Measurements from ENCODE around the gene G6PC3.
A peak's percentile ranks its signal among the peaks of the same experiment; 100 is the strongest.

Gene G6PC3

DNA sequence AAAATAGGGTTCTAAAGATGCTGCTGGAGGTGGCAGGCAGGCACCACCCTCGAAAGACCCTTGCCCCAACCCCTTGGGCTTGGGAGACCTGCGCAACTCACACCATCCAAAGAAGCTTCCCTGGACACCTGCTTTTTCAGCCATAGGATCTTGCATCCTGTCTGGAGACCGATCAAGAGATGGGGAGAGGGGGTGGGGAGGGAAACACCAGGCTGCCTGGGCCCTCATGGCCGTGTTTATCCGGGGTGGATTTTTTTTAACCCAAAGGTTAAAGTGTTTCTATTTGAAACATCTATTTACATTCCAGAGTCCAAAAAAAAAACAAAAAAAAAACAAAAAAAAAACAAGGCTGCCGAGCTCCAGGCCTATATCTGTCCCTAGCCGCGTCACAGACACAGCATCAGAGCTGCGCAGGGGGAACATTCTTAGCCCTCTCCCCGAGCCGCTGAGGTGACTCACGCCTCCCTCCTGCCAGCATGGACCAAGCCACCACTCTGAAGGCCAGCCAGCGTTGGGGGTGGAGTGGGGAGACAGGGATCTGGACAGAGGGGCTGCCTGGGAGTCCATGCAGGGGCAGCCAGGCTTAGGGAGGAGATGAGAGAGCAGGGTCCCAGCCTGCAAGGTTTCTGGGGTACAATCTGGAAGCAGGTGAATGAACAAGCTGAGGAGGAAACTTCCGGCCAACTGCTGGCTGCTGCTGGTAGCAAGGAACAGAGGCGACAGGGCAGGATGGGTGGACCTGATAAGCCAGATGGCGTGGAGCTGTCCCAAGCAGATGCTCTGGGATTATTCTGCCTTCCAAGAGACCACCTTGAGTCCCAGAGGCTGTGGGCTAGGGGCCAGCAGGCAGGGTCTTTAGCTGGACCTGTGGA lies 38.1 kb downstream of the G6PC3 start:
- Histone ChIP-seq H3K9ac (ENCODE audit: low read length) (peak overlapping the region; percentile 32), H3K27ac (ENCODE audit: low read depth, low read length) (peak overlapping the region; percentile 89), H3K4me3 (ENCODE audit: low read length) (peak overlapping the region; percentile 53)

DNA sequence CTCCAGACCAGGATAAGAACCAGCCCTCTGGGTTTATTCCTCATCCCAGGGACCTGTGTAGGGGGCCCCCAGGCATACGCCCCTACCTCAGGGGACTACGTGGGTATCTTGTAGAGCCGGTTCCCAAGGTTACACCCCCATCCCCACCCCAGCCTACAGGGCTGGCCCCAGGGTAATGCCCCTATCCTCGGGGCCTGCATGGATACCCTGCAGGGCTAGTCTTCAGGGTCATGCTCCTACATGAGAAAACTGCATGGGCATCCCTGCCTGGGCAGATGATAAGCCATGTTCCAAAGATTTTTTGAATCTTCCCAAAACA lies 38.7 kb downstream of the G6PC3 start:
- H3K27me3 ChIP-seq (ENCODE audit: control insufficient read depth, insufficient read depth, low read length): no peaks in the 10 kb centered on the region
- peaks cover 49% of the 10 kb centered on the region for H3K4me1 ChIP-seq (ENCODE audit: control insufficient read depth, insufficient read depth, low read length)
- no peak overlapping the region for H3K9ac ChIP-seq (ENCODE audit: low read length)
- H3K36me3 ChIP-seq (ENCODE audit: control insufficient read depth, insufficient read depth, low read length): no peaks in the 10 kb centered on the region
- H3K27ac ChIP-seq (ENCODE audit: low read depth, low read length): peak overlapping the region; percentile 89
- H3K4me3 ChIP-seq (ENCODE audit: low read length): peak overlapping the region; percentile 47

More for the DNA sequence above, 38.1 kb downstream of the G6PC3 start:
- H3K27me3 ChIP-seq (ENCODE audit: control insufficient read depth, insufficient read depth, low read length): no peaks in the 10 kb centered on the region
- no peaks in the 10 kb centered on the region for H3K36me3 ChIP-seq (ENCODE audit: control insufficient read depth, insufficient read depth, low read length)
- peaks cover 49% of the 10 kb centered on the region for H3K4me1 ChIP-seq (ENCODE audit: control insufficient read depth, insufficient read depth, low read length)

GRCh38 chr17:44110011-44110686 lies 39.6 kb downstream of the G6PC3 start:
- Histone ChIP-seq H3K4me1 (ENCODE audit: control insufficient read depth, insufficient read depth, low read length) (peaks cover 47% of the 10 kb centered on the region), H3K36me3 (ENCODE audit: control insufficient read depth, insufficient read depth, low read length) (peaks cover 3% of the 10 kb centered on the region), H3K9ac (ENCODE audit: low read length) (no peak overlapping the region), H3K27me3 (ENCODE audit: control insufficient read depth, insufficient read depth, low read length) (no peaks in the 10 kb centered on the region), H3K27ac (ENCODE audit: low read depth, low read length) (peak overlapping the region; percentile 72), H3K4me3 (ENCODE audit: low read length) (peak overlapping the region; percentile 55)

DNA sequence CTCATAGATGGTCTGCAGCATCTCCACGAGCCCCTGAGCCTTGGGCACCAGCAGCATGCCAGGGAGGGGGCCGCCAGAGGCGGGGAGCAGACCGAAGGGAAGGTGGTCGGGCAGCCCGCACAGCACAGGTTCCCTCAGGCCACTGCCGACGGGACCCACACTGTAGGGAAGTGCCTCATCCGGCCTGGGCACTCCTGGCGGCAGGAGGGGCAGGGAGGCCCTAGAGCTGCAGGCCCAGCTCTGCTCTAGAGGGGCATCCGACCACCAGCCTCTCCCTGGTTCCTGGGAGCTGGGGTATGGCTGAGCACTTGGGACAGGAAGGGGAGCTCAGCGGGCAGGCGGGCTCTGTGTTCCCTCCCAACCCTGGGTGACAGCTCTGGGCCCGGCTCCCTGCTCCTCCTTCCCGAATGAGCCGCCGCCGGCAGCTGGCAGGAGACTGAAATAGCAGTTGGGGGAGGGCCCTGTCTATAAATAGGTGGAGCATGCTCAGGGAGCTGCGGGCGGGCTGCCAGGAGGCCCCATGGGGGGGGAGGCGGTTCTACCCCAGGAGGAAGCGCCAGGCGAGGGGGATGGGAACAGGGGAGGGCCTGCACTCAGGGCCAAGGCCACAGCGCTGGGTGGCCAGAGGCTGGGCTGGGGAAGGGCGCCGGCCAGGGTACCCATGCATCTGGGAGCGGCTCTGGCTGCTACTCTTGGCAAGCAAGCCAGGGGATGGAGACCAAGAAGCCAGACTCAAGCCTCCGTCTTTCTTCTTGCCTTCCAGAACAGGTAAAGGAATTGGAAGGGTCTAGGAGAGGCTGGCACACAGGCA lies 40.5 kb downstream of the G6PC3 start:
- H3K36me3 ChIP-seq (ENCODE audit: control insufficient read depth, insufficient read depth, low read length): peaks cover 3% of the 10 kb centered on the region
- H3K27ac ChIP-seq (ENCODE audit: low read depth, low read length): peak overlapping the region; percentile 72
- H3K9ac ChIP-seq (ENCODE audit: low read length): no peak overlapping the region
- H3K27me3 ChIP-seq (ENCODE audit: control insufficient read depth, insufficient read depth, low read length): no peaks in the 10 kb centered on the region
- H3K4me1 ChIP-seq (ENCODE audit: control insufficient read depth, insufficient read depth, low read length): peaks cover 43% of the 10 kb centered on the region
- peak overlapping the region; percentile 55 for H3K4me3 ChIP-seq (ENCODE audit: low read length)

DNA sequence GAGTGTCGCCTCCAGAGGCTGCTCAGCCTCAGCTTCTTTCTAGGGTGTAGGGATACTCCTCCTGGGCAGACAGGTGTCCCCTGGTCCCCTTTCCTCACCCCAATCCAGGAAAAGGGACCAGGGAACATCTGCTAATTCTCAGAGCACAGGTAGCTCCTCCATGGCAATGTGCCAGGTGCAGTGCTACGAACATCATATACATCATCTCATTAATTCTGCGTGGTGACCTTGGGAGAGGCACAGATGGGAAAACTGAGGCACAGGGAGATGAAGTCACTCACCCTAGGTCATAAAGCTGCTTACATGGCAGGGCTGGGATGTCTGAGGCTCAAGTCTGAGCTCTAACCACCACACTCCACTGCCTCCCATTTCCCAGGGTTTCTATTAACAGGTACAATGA lies 41.2 kb downstream of the G6PC3 start:
- Histone ChIP-seq H3K9ac (ENCODE audit: low read length) (no peak overlapping the region), H3K27me3 (ENCODE audit: control insufficient read depth, insufficient read depth, low read length) (no peaks in the 10 kb centered on the region), H3K36me3 (ENCODE audit: control insufficient read depth, insufficient read depth, low read length) (peaks cover 3% of the 10 kb centered on the region), H3K4me1 (ENCODE audit: control insufficient read depth, insufficient read depth, low read length) (peaks cover 43% of the 10 kb centered on the region), H3K27ac (ENCODE audit: low read depth, low read length) (peak overlapping the region; percentile 57), H3K4me3 (ENCODE audit: low read length) (peak overlapping the region; percentile 46)

- Histone ChIP-seq H3K27me3 (ENCODE audit: control insufficient read depth, insufficient read depth, low read length) (no peaks in the 10 kb centered on the region), H3K9ac (ENCODE audit: low read length) (no peak overlapping the region), H3K4me3 (ENCODE audit: low read length) (no peak overlapping the region), H3K27ac (ENCODE audit: low read depth, low read length) (peak overlapping the region; percentile 6), H3K36me3 (ENCODE audit: control insufficient read depth, insufficient read depth, low read length) (peaks cover 3% of the 10 kb centered on the region), H3K4me1 (ENCODE audit: control insufficient read depth, insufficient read depth, low read length) (peaks cover 42% of the 10 kb centered on the region)
These were observed 42.0 kb downstream of the G6PC3 start for GRCh38 chr17:44112284-44113280.

GRCh38 chr17:44113382-44113781 lies 42.8 kb downstream of the G6PC3 start:
- no peak overlapping the region for H3K27ac ChIP-seq (ENCODE audit: low read depth, low read length)
- H3K4me3 ChIP-seq (ENCODE audit: low read length): no peak overlapping the region
- peaks cover 34% of the 10 kb centered on the region for H3K4me1 ChIP-seq (ENCODE audit: control insufficient read depth, insufficient read depth, low read length)
- H3K27me3 ChIP-seq (ENCODE audit: control insufficient read depth, insufficient read depth, low read length): no peaks in the 10 kb centered on the region
- H3K9ac ChIP-seq (ENCODE audit: low read length): no peak overlapping the region
- H3K36me3 ChIP-seq (ENCODE audit: control insufficient read depth, insufficient read depth, low read length): peaks cover 3% of the 10 kb centered on the region

- Histone ChIP-seq H3K27ac (ENCODE audit: low read depth, low read length) (no peak overlapping the region), H3K4me1 (ENCODE audit: control insufficient read depth, insufficient read depth, low read length) (peaks cover 29% of the 10 kb centered on the region), H3K36me3 (ENCODE audit: control insufficient read depth, insufficient read depth, low read length) (peaks cover 3% of the 10 kb centered on the region), H3K4me3 (ENCODE audit: low read length) (no peak overlapping the region), H3K9ac (ENCODE audit: low read length) (no peak overlapping the region), H3K27me3 (ENCODE audit: control insufficient read depth, insufficient read depth, low read length) (no peaks in the 10 kb centered on the region)
These were observed 43.6 kb downstream of the G6PC3 start for GRCh38 chr17:44113868-44114840.

GRCh38 chr17:44115585-44116415 lies 45.3 kb downstream of the G6PC3 start:
- H3K27ac ChIP-seq (ENCODE audit: low read depth, low read length): no peak overlapping the region
- H3K9ac ChIP-seq (ENCODE audit: low read length): no peak overlapping the region
- H3K4me1 ChIP-seq (ENCODE audit: control insufficient read depth, insufficient read depth, low read length): peaks cover 15% of the 10 kb centered on the region
- no peaks in the 10 kb centered on the region for H3K27me3 ChIP-seq (ENCODE audit: control insufficient read depth, insufficient read depth, low read length)
- H3K4me3 ChIP-seq (ENCODE audit: low read length): no peak overlapping the region
- H3K36me3 ChIP-seq (ENCODE audit: control insufficient read depth, insufficient read depth, low read length): peaks cover 3% of the 10 kb centered on the region

DNA sequence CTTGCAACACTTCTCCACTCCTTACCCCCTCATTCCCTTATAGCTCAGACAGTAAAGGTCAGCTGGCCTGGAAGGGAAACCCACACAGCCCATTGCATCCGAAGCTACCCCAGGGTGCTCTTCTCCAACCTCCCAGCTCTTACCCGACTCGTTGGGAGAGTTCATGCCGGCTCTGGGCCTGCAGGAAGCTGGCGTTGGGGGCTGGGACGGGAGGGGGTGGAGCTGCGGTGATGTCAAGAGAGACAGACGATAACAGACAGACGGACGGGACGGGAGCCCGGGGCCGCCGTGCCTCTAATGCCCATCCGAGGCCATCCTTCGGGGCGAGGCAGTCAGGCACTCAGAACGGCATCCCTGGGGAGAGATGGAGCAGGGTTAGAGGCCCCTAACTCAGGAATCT lies 46.8 kb downstream of the G6PC3 start:
- no peaks in the 10 kb centered on the region for H3K27me3 ChIP-seq (ENCODE audit: control insufficient read depth, insufficient read depth, low read length)
- H3K27ac ChIP-seq (ENCODE audit: low read depth, low read length): no peak overlapping the region
- H3K4me3 ChIP-seq (ENCODE audit: low read length): no peak overlapping the region
- H3K36me3 ChIP-seq (ENCODE audit: control insufficient read depth, insufficient read depth, low read length): peaks cover 3% of the 10 kb centered on the region
- no peak overlapping the region for H3K9ac ChIP-seq (ENCODE audit: low read length)
- H3K4me1 ChIP-seq (ENCODE audit: control insufficient read depth, insufficient read depth, low read length): peaks cover 13% of the 10 kb centered on the region

Measured in rectal smooth muscle tissue (tissue), 1 donor.